GM21381 (cell line): ENCODE measurements around the gene POLR2A.
"Not testable (repeated sequence)": the region's sequence is repeated elsewhere in the genome, so short reads cannot be mapped to it uniquely, and the experiment has no call there.

Experiments used
- ATAC-seq: cut with Tn5 transposase; IDR thresholded peaks from one replicate; pipeline ENCODE4 v1.9.1; 2021; ENCODE audit warnings: mild to moderate bottlenecking, moderate library complexity; ENCODE audit not compliant: unreplicated experiment

Gene POLR2A

DNA sequence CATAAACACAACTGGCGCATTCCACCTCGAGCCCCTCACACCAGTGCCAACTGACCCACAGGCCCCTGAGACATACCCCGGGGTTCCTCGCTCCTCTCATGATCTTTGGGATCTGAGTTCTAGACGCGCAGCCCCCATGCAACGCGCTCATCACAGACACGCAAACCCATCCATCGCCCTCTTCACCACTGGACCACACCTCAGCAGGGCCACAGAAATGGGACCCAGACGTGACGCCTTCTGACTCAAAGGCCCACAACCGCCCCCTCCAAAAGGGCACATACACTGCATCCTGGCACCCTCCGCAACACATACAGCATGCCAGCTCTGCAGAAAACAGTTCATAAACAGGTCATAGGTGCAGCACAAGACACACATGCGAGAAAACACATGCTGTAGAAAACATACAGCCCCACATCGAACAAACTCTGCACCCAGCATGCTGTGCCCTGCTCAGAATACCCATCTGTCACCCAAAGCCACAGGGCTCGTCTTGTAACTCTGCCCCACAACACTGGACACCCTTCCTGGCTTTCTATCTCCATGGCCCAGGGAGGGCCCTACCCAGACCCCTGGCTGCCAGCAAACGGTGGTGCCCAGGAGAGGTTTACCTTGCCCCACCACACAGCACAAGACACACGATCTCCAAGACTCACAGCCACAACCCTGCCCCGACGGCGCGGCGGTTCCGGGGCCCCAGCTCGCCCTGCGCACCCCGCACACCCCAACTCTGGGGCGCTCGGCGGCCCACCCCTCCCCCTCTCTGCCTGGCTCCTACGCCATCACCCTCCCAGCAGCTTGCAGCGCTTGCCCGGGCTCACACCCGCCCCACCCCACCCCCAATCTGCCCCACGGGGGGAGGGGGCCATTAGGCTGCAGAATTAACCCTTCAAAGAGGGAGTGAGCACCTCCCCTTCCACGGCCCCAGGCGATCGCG lies 5.6 kb upstream of the POLR2A start:
- no peak for ATAC-seq

DNA sequence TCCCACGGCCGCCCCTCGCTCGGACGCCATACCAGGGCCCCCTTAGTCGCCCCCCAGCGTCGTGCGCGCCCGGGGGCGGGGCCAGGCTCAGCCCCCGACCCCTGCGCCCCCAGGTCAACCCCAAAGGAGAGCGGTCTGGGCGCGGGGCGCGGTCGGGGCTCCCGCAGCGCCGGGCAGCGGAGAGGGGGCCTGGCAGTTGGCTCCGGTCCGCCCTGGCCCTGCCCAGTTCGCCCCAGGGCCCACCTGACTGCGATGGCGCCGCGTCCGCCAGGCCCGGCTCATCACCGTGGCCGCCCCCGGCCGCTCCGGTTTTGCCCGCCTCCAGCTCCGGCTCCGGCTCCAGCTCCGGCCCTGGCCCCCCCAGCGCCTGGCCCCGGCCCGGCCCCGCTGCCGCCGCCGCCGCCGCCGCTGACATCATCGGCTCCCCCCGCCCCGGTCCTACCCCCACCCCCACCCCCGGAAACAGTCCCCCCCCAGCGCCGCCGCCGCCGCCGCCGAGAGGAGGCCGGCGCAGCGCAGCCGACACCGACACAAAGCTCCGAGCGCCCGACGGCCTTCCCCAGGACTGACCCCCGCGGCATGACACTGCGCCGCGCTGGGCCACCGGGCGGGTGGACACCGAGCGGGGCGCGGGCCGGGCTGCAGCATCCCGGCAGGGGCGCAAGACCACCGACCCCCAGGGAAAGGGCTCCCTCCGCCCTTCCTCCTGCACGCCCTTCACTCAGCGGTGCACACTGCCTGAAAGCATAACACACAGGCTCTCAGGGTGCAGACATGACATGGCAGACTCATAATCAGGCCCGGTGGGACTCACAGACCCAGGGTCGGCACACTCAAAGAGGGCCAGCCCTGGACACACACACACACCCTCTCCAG lies 4.7 kb upstream of the POLR2A start, which contains the start of gene ZBTB4:
ZBTB4 (minus strand) TSS at position 419 of the 876 bp plus-strand sequence. CDS start 12,830 bp downstream, outside the sequence.
- ATAC-seq: no peak

DNA sequence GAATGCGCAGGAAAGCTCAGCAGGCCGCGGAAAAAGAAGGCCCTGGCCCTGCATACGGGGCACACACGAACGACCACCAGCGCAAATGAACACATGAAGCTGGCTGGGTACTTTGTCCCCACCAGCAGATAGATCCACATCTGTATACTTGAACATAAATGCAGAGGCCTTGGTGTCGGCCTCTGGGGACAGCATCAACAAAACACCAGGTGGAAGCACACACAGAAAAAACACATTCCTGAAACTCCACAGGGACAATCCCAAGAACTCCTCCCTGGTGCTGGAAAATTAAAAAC lies 4.1 kb upstream of the POLR2A start:
- ATAC-seq: no peak

DNA sequence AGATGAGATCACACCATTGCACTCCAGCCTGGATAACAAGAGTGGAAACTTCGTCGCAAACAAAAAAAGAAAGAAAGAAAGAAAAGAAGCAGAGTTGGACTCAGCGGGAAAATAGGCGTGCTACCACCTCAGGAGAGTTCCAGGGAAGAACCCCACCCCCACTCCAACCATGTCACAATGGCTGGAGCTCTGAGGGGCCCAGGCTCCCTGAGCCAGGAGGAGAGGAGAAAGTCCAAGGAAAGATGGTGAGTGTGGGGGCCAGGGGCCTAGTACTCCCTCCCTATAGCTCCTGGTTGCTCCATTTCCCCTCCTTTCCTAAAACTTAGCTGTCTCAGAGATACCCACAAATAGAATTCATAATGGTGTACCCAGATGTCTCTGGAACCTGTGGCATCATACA lies 2.9 kb upstream of the POLR2A start, which contains the start of gene SLC35G6:
SLC35G6 (plus strand) TSS at position 172 of the 400 bp plus-strand sequence; CDS start at position 243, 71 bp downstream.
- not testable (repeated sequence) for ATAC-seq

DNA sequence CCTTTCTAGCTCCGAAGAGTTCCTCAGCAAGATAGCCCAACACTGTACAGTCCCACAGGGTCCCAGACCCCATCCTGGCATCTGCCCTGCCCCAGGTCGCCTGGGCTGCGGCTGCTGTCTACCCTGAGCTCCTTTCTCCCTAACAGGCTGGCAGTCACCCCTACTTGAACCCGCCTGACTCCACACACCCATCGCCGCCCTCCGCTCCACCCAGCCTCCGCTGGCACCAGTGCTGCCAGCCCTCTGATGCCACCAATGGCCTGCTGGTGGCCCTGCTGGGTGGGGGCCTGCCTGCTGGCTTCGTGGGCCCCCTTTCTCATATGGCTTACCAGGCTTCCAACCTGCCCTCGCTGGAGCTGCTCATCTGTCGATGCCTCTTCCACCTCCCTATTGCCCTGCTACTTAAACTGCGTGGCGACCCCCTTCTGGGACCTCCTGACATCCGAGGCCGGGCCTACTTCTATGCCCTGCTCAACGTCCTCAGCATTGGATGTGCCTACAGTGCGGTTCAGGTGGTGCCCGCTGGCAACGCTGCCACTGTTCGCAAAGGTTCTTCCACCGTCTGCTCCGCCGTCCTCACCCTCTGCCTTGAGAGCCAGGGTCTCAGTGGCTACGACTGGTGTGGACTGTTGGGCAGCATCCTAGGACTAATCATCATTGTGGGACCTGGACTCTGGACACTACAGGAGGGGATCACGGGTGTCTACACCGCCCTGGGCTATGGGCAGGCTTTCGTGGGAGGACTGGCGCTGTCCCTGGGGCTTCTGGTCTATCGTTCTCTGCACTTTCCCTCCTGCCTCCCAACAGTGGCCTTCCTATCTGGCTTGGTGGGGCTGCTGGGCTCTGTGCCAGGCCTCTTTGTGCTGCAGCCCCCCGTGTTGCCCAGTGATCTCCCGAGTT lies 2.1 kb upstream of the POLR2A start:
- not testable (repeated sequence) for ATAC-seq

DNA sequence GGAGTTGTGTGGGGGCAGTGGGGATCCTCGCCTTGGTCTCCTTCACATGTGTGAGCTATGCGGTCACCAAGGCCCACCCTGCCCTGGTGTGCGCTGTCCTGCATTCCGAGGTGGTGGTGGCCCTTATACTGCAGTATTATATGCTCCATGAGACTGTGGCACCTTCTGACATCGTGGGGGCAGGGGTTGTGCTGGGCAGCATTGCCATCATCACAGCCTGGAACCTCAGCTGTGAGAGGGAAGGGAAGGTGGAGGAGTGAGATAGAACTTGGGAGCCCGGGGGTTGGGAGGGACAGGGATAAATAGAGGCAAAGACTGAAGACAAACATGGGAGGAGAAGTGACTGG lies 1.5 kb upstream of the POLR2A start:
- ATAC-seq: not testable (repeated sequence)

DNA sequence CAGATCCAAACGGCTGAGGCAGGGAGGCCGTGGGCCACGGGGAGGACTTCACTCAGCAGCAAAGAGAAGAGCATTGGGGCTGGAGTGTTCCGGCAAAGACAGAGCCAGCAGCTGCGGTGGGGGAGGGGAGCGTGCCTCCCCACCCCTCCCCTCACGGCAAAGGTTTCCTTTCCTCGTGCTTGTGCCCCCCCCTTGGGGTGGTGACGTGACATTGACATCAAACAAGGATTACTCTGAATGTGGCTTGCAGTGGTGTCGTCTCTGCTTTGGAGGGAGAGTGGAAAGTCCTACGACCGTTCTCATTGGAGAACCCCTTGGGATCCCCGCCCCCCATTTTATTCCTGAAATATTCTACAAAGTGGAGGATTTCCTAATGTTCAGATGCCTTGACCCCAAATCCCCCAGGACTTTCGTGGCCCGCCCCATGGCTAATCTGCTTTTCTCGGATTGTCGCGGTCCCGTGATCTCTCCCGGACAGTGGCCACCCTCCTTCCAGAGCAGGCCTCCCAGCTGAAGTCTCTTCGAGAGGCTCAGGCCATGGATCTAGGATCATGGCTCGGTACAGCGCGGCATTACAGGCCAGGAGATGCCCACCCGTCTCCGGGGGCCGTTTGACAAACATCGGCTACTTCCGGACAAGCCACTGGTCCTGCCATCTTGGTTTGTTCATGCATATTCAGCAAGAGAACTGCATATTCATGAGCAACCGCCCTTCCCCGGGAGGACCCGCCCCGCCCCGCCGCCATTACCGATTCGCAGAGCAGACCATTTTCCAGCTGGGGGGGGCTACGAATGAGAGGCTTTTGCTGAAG lies 705 bp upstream of the POLR2A start:
- ATAC-seq: peak; percentile 31

DNA sequence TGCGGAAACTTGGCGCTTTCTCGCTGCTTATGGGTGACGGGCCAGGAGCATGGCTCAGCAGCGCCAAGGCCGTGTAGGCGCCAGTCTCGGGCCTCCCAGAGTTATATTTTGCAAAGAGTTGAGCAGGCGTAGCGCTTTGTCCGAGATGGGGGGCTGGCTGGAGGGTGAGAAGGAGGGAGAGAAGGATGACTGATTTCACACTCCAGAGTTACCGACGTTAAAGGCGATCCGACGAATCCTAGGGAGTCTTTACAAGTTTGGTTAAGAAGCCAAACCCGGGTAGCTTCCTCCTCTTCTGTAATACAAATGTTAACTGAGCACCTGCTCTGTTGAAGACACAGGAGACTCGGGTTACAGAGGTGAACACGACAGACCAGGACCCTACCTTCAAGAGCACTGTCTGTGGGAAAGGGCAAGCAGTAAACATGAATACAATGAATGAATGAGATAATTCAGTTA lies 782 bp downstream of the POLR2A start:
- no peak for ATAC-seq

DNA sequence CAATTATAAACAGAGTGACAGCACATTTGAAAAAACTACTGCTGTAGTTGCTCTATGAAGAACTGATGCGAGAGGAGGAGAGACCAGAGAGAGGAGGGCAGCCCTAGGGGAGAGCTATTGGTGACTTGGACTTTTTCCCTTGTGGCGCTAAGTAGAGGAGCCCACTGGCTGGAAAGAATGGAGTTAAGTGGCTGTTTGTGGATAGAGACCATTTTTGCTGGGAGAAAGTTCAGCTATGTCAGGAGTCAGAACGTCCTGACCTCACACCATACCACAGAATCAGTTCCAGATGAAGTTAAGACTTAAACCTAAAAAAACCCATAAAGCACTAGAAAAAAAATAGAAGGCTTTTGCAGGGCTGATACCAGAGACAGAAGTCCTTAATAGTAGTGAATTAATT lies 2.0 kb downstream of the POLR2A start:
- ATAC-seq: no peak

DNA sequence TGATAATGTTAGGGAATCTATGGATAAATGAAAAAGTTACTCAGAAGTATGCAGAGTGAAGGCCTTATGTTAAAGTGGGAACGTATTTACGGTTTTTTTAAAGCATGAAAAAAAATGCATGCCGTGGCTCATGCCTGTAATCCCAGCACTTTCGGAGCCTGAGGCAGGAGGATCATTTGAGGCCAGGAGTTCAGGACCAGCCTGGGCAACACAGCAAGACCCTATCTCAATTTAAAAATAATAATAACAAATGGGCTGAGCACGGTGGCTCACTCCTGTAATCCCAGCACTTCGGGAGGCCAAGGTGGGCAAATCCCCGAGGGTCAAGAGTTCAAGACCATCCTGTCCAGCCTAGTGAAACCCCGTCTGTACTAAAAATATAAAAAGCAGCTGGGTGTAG lies 6.0 kb downstream of the POLR2A start:
- no peak for ATAC-seq

DNA sequence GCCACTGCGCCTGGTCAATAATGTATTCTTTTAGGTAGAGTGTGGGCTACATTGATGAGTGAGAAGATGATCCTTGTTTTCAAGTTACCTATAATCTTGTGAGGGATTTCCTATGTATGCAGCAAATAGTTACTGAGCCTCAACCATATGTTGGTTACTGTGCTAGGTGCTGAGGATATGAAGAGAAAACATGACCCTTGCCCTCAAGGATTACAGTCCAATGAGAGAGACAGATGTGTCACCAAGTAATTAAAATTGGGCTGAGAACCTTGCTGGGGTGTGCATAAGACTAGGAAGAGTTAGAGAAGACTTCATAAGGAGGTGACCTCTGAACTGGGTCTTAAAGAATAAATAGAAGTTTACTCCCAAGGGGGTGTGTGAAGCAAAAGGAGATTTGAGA lies 7.4 kb downstream of the POLR2A start:
- ATAC-seq: no peak

DNA sequence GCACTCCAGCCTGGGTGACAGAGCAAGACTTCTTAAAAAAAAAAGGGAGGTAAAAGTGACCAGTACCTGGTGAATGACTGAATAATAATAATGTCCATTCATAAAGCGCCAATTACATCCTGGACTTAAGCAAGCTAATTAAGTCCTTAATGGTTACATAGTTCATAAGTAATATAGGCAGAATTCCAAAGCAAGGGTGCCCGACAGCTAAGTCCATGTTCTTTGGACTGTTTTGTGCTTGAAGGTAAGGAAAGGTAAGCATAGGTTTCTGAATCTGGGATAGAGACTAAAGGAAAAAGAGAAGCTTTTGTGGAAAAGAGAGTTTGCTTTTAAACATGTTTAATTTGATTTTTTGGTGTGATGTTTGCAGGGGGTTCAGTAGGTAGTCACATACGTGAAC lies 9.8 kb downstream of the POLR2A start:
- no peak for ATAC-seq

DNA sequence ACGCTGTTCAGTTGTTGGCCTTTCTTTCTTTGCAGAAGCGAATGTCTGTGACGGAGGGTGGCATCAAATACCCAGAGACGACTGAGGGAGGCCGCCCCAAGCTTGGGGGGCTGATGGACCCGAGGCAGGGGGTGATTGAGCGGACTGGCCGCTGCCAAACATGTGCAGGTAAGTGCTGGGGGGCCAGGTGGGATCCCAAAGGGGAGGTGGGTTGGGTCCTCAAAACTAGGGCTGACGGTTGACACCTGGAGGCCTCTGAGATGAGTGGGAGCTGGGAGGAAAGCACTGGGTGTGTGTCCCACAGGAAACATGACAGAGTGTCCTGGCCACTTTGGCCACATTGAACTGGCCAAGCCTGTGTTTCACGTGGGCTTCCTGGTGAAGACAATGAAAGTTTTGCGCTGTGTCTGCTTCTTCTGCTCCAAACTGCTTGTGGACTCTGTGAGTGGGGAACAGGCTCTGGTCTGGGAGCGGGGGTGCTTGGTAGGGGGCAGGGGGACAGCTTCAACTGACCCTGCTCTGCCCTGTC lies 11.8 kb downstream of the POLR2A start:
- no peak for ATAC-seq

DNA sequence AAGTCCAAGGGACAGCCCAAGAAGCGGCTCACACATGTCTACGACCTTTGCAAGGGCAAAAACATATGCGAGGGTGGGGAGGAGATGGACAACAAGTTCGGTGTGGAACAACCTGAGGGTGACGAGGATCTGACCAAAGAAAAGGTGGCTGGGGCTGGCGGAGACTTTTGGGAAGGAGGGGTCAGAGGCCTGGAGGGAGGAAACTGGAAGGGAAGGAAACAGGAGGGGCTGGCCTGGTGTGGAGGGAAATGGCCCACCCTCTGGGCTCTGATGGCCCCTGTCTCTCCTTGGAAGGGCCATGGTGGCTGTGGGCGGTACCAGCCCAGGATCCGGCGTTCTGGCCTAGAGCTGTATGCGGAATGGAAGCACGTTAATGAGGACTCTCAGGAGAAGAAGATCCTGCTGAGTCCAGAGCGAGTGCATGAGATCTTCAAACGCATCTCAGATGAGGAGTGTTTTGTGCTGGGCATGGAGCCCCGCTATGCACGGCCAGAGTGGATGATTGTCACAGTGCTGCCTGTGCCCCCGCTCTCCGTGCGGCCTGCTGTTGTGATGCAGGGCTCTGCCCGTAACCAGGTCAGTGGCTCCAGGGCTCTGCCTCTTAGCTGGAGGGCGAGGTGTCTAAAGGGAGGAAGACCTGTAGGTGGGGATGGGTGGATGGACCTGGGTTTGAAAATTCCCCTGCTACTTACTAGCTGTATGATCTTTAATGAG lies 12.5 kb downstream of the POLR2A start:
- ATAC-seq: no peak

DNA sequence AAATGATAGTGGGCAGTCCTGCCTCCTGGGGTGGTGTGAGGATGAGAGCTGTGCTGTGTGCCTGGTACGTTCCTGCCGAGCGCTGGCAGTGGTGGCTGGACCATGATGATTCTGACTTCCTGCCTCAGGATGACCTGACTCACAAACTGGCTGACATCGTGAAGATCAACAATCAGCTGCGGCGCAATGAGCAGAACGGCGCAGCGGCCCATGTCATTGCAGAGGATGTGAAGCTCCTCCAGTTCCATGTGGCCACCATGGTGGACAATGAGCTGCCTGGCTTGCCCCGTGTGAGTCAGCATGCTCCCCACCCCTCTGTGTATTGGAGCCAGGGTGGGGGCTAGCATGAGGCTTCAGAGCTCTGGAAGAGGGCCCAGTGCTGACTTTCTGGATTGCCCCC lies 13.1 kb downstream of the POLR2A start:
- no peak for ATAC-seq

DNA sequence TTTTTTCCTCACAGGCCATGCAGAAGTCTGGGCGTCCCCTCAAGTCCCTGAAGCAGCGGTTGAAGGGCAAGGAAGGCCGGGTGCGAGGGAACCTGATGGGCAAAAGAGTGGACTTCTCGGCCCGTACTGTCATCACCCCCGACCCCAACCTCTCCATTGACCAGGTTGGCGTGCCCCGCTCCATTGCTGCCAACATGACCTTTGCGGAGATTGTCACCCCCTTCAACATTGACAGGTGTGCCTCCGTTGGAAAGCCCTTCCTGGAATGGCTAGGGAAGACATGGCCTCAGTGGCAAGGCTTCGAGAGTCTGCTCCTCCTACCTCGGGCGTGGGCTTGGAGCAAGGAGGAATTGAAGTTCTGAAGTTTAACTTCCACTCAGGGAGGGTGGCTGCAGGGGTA lies 13.5 kb downstream of the POLR2A start:
- no peak for ATAC-seq

DNA sequence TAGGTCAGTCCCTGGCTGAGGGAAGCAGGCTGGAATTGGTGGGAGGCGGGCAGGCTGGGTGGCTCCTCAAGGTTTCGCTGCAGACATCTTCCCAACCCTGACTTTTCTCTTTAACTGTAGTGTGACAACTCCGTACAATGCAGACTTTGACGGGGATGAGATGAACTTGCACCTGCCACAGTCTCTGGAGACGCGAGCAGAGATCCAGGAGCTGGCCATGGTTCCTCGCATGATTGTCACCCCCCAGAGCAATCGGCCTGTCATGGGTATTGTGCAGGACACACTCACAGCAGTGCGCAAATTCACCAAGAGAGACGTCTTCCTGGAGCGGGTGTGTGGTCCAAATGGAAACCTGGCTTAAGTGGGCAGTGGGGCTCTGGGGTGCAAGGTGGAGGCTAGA lies 15.0 kb downstream of the POLR2A start:
- no peak for ATAC-seq

DNA sequence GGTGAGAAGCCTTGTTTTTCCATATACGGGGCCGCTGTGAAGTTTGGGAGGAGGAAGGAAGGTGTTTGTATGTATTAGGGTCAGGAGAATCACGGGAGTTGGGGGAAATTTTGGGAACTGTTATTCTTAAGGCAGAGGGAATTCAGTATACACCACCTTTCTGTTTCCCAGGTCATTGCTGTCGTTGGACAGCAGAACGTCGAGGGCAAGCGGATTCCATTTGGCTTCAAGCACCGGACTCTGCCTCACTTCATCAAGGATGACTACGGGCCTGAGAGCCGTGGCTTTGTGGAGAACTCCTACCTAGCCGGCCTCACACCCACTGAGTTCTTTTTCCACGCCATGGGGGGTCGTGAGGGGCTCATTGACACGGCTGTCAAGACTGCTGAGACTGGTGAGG lies 17.6 kb downstream of the POLR2A start:
- no peak for ATAC-seq
